ENCODE measurements around the gene PPP1R13B.
A peak's percentile ranks its signal among the peaks of the same experiment; 100 is the strongest.
"Not testable (repeated sequence)": the region's sequence is repeated elsewhere in the genome, so short reads cannot be mapped to it uniquely, and the experiment has no call there.

The PPP1R13B gene, protein sequence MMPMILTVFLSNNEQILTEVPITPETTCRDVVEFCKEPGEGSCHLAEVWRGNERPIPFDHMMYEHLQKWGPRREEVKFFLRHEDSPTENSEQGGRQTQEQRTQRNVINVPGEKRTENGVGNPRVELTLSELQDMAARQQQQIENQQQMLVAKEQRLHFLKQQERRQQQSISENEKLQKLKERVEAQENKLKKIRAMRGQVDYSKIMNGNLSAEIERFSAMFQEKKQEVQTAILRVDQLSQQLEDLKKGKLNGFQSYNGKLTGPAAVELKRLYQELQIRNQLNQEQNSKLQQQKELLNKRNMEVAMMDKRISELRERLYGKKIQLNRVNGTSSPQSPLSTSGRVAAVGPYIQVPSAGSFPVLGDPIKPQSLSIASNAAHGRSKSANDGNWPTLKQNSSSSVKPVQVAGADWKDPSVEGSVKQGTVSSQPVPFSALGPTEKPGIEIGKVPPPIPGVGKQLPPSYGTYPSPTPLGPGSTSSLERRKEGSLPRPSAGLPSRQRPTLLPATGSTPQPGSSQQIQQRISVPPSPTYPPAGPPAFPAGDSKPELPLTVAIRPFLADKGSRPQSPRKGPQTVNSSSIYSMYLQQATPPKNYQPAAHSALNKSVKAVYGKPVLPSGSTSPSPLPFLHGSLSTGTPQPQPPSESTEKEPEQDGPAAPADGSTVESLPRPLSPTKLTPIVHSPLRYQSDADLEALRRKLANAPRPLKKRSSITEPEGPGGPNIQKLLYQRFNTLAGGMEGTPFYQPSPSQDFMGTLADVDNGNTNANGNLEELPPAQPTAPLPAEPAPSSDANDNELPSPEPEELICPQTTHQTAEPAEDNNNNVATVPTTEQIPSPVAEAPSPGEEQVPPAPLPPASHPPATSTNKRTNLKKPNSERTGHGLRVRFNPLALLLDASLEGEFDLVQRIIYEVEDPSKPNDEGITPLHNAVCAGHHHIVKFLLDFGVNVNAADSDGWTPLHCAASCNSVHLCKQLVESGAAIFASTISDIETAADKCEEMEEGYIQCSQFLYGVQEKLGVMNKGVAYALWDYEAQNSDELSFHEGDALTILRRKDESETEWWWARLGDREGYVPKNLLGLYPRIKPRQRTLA

DNA sequence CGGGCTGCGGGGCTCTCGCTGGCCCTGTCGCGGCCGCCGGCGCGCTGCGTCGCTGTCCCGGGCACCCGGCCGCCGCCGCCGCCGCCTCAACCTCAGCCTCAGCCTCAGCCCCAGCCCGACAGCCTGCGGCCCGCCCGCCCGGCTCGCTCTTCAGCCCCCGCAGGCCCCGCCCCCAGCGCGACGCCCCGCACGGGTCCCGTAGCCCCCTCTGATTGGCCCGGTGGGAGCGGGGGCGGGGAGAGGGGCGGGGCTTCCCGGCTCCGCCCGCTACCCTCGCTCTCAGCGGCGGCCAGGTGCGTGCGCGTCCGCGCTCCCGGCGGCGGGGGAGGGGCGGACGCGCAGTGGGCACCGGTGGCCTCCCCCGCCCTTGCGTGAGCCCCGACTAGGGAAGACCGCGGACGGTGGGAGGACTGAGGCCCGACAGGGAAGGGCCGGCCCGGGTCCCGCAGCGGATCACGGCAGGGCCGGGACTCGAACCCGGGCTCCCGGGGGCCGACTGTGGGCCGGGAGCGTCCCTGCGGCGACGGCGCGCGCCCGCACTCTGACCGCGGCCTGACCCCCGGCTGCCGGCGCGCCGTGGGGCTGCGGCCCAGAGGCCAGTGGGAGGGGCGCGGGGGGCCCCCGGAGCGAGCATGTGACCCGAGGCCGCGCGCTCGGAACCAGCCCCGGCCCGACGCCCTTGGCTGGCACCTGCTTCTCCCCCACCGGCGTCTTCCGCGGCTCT, at the start of gene PPP1R13B:
TSS of gene PPP1R13B (minus strand) at position 125 of the 724 bp plus-strand sequence. CDS start 268 bp downstream, outside the sequence.
- DNase-seq (ENCODE audit: low read depth in 2 of 2): peak; percentile 94 to 95

DNA sequence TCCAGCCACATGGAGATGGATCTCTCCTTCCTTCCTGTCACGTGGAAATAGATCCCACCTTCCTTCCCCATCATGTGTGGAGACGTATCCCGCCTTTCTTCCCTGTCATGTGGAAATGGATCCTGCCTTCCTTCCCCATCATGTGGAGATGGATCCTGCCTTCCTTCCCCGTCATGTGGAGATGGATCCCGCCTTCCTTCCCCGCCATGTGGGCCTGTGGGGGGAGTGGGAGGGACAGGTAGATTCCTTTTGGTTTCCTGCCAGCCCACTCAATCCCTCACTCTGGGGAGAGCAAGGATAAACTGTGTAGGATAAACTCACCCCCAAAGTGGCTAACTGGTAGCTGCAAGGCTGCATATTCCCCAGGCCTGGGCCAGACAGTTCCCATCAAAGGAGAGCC, 49.2 kb upstream of the PPP1R13B start:
- no peak for DNase-seq (ENCODE audit: low read depth in 2 of 2)

DNA sequence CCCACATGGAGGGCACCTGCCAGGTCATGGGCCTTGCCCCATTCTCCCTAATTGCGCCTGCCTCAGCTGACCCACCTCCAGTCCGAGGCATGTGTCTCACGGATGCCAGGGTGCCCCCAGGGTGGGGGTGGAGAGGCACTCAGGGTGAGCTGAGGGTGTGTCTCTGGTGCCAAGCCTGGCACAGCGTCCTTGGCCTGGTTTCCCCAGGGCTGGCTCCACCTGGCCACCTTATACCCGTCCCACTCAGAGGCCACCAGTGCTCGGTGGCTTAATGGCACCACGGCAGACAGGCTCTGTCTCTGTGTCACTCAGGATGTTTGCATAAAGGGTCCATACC, 47.3 kb upstream of the PPP1R13B start:
- DNase-seq (ENCODE audit: low read depth in 2 of 2): no peak

DNA sequence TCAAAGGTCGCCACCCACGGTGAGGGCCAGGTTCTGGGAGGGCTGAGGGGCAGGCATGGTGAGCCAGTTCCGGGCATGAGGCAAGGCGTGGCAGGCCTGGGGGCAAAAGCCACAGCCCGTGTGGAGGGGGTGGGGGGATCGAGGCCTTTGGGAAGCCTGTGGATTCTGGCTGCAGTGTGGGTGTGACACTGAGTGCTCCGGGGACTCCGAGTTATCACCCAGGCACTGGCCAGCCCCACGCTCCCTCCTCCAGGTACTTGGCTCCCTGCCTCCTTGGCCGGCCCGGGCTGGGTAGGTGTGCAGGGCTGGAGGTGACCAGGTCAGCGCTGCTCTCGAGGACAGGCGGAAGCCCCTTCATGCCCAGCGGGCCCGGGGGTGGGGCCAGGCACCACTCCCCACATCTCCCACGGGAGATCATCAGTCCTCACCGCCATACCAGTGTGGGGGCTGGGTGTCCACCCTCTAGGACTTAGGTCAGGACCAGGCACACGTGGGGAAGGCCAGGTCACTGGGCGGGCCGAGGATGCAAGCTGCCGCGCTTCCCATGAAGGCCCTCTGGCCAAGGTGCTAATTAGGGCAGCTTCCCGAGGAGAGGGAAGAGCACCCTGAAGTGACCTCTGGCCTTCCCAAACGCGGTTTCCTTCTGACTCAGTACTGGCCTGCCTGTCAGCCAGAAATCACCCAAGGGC, 46.8 kb upstream of the PPP1R13B start:
- no peak for DNase-seq (ENCODE audit: low read depth in 2 of 2)

DNA sequence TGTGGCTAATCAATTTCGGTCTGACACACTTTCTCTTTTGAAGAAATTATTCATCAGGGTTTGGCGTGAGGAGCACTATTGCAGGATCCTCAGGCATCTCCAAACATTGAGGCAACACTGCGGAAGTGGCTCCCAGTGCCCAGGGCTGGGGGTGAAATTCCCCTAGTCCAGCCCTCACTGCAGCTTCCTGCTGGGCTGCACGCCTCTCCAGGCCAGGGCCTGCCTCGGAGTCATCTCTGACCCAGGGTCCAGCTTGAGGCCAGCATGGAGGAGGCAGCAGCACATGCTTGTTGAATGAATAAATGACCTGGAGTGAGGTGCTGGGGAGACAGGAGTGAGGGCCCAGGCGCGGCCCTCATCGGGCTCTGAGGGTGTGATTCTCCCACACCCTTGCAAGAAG, 44.9 kb upstream of the PPP1R13B start:
- no peak for DNase-seq (ENCODE audit: low read depth in 2 of 2)

DNA sequence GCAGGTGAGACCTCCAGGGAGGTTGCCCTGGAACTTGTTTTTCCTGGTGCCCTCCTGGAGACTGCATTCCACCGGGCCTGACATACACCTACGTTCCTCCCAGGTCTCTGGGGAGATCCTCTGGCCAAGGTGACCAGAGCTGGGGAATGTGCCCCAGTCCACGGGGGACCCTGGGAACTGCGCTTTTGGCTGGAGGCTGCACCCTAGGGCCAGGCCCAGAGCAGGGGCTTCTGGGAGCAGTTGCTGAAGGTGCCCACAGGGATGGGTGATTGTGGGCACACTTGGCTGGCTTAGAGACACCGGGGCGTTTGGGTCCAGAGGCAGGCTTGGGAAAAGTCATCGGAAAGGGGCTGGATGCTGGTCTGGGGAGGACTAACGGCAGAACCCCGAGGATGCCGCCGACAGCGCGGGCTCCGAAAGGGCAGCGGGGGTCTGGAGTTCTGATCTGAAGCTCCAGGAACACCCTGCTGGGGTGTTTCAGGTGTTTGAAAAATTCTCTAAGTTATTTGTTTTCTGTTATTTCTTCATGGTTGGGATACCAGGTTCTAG, 44.4 kb upstream of the PPP1R13B start:
- no peak for DNase-seq (ENCODE audit: low read depth in 2 of 2)

DNA sequence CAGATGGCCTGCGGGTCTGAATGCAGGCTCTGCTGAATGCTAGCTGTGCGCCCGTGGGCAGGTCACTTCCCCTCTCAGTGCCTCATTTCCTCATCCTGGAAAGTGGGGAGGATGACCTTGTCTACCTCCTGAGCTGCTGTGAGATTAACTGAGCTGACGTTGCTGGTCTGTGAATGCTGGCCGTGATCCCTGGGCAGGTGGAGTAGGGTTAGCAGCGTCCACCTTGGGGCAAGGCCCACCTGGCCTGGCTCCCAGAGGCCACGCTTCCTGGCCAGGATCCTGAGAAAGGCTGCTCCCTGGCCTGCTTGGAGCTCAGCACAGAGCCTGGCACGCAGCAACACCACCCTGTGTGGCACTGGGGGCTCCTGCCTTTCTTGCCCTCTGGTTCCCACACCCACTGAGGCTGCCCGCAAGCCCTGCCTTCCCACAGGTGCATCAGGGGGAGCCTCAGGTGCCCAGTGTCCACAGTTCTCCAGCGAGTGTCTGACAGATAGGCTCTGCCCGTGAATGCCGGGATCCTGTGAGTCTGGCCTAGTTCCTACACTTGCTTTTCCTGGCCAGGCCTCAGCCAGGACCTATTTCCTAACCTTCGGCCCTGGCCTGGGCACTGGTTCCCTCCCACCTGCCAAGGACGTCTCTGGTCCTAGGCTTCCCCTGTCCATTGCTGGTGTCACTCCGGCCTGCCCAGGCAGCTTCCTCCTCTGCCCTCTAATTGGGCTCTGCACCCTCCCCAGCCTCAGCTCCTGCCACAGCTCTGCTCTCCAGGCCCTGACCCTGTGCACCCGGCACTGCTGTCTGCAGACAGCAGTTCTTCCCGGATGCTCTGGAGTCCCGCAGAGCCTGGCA, 43.7 kb upstream of the PPP1R13B start:
- DNase-seq (ENCODE audit: low read depth in 2 of 2): no peak

DNA sequence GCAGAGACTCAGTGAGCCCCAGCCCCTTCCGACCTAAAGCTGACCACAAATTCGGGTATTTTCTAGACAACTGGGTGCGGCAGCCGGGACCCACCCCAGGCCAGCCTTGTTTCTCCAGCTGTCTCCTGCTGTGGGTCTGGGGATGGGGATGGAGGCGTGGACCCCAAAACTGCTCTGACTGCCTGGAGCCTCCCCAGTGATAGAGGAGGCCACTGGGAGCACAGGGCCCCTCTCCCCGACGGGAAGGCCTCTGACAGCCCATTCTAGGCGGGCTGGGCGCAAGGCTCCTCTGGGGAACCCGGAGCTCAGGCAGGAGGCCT, 42.6 kb upstream of the PPP1R13B start:
- no peak for DNase-seq (ENCODE audit: low read depth in 2 of 2)

DNA sequence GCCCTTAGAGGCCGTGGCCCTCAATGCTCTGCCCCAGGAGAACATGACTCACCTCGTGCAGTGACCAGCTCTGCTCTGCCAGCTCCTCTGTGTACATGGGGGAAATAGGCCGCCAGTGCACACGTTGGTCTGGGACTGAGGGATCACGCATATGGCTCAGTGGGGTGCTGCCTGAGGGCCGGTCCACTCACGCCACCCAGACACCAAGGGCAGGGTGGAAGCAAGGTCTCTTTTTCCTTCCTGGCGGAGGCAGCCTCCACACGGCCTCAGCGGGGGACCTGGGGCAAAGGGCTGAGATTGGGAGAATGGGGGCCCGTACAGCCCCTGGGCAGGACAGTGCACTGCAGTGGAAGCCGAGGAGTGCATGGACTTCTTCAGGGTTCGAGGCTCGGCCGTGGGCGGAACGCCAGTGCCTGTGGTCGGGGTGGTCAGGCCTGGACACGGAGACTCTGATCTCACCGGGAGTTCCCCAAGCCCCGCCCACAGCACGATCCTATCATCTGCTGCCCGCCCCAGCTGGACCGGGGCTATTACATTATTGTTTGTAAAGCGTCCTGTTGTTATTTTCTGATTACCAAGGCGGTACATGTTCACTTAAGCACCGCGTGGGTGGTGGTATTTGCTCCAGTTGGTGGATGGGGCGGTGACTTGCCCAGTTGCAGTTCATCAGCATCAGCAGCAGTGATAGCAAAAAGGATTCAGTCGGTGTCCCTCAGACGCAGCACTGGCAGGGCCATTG, 42.1 kb upstream of the PPP1R13B start:
- DNase-seq (ENCODE audit: low read depth in 2 of 2): no peak

DNA sequence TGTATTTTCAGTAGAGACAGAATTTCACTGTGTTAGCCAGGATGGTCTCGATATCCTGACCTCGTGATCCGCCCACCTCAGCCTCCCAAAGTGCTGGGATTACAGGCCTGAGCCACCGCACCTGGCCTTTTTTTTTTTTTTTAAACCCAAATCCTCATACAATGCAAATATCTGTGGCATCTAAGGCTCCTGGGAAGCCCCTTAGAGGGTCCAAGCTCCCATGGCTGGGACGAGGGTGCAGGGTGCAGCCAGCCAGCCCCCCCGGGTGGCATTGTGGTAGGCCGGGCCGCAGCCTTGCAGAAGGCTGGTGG, 41.6 kb upstream of the PPP1R13B start:
- not testable (repeated sequence) for DNase-seq (ENCODE audit: low read depth in 2 of 2)

DNA sequence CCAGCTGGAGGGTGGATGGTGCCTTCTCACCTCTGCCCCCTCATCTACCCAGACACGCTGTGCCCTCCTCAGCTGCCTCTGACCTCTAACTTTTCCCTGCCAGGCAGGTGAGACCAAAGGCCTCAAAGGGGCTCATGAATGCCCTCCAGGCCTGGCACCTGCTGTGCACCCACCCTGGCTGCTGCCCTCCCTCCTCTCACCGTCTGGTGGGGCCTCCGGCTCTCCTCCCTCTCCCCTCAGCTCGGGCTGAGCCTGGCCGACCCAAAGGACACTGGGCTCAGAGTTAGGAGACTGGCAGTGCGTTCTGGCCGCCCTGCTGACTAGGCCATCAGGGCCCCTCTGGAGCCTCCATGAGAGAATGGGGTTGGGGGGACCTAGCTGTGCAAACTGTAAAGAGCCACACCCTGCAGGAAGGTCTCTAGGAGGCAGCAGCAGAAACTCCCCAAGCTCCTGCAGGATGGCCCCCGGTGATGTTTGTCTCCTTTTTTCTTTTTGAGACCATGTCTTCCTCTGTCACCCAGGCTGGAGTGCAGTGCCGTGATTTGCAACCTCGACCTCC, 40.3 kb upstream of the PPP1R13B start:
- no peak for DNase-seq (ENCODE audit: low read depth in 2 of 2)

DNA sequence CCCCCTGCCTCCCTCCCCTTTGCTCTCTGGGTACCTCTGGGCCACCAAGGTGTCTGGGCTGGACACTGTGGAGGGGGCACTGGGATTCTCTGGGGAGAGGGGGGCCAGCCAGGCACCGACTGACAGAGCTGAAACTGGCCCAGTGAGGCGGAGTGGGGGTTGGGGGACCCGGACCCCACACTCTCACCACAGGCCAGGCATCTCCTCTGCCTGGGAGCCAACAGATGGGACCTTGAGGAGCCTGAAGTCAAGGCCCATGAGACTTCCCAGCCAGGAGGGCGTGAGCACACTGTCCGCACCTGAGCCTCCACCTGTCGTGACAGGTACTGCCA, 39.8 kb upstream of the PPP1R13B start:
- no peak for DNase-seq (ENCODE audit: low read depth in 2 of 2)

DNA sequence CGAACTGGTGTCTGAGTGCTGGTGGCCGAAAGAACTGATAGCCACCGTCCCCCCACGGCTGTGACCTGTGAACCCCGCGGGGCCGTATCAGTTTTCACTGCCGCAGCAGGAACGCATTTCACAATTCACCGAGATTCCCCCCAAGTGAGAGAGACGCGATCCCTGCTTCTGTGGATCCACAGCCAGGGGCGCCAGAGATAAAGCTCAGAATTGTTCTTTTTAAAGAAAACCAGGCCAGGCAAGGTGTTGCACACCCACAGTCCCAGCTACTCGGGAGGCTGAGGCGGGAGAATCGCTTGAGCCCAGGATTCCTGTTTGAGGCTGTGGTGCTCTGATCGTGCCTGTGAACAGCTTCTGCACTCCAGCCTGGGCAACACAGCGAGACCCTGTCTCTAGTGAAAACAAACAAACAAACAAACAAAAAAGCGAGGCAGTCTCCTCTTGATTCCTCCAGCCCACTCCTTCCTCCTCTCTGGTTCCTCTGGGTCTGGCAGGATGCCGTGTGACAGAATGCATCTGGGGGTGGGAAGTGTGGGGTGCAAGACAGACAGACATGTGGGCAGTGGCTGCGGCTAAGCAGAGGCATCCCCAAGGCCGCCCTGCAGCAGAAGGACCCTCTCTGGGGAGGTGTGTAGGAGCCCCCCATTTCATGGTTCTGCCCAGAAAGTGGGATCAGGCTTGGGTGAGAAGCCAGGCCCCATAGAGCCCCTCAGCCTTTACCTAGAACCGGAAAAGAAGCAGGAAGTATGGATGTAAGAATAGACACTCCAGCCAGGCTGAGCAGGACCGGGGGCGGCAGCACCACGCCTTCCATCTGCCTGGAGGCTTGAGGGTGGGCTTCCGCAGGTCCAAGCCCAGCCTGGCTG, 39.2 kb upstream of the PPP1R13B start:
- DNase-seq (ENCODE audit: low read depth in 2 of 2): no peak

DNA sequence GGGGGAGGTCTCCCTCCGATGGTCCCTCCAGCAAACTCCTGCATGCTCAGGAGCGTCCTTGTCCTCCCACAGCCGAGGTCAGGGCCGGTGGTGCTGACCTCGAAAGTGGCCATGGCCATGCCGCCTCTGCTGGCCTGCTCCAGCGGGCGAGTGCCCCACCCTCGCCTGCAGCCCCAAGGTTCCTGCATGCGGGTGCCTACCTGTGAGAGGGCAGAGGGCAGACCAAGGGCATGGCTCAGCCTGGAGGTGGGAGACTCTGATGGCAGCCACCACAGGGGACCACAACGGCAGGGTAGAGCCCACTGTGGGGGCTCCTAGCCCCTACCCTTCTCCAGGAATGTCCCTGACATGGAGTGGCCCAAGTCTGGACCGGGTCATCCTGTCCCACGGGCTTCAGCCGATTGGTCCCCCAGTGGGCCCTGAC, 38.1 kb upstream of the PPP1R13B start:
- no peak for DNase-seq (ENCODE audit: low read depth in 2 of 2)

DNA sequence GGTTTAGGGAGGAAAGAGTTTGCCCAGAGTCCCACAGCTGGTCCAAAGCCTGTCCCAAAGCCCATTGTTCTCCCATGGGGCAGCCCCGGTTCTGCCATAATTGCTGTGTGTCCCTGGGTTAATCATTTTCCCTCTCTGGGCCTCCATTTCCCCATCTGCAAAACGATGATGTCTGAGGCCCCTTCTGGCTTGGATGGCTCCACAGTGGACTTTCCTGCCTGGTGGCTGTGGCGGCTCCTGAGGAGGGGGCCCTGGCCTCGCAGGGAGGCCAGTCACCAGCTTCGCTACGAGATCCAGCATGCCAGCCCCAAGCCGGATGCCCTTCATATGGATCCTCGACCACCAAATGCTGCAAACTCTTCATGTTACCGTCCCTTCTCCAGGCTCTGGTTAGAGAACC, 37.5 kb upstream of the PPP1R13B start:
- DNase-seq (ENCODE audit: low read depth in 2 of 2): no peak

DNA sequence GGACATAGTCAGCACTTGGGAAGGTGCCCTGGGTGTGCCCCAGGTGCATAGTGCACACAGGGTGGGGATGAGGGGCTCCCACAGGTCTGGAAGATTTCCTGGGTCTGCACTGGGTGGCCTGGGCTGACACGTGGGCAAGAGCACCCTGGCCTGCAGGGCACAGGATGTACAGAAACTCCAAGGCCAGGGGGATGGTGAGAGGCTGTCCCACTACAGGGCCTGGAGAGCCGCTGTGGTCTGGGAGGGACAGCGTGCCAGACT, 35.8 kb upstream of the PPP1R13B start:
- no peak for DNase-seq (ENCODE audit: low read depth in 2 of 2)

DNA sequence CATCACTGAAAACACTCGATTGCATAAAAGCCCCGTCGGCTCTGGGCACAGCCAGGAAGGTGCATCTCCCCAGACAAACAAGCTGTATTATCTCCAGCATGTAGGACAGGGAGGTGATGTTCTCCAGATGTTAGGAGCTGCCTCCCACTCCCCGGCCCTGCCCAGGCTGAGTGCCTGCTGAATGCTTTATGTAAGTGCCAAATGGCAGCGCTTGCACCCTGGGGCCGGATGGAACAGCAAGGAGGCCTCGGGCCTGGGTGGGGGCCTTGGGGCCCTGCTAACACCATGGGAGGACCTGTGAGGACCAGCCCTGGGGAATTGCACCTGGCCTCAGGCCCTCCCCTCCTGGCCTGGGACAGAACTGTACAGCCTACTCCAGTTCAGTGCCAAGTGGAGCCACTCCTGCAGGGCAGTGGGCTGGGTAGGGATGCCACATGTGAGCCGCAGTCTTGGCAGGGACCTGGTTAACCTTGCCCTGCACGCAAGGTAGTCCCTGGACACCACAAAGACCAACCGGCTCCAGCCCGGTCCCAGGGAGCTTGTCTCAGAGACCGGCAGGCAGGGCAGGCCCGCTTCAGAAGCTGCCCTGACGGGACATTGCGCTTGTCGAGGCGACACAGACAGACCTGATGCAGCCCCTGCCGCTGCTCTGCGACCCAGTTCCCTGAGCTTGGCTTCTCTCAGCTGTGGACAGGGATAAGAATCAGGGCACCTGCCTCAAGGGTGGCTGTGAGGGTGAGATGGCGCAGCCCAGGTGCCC, 35.3 kb upstream of the PPP1R13B start:
- no peak for DNase-seq (ENCODE audit: low read depth in 2 of 2)

Measured in stimulated activated CD4-positive, alpha-beta T cell treated with anti-CD3 and anti-CD28 coated beads, Interleukin-1b, Interleukin-23, amount 100 ng/mL, for 1 hour (primary cell).